ENCODE results near the gene NRL. TPM values are rescaled to one million over a fixed set of nuclear protein-coding genes. Genes with fewer than 3 reads are reported as not detected.

The NRL gene
- total and polyA plus RNA-seq, 10 of the 15 experiments (the other 5 are each of a cell fraction or from before 2014, with no cell fraction given): 0.11 to 4.4 (median 2.2) TPM

DNA sequence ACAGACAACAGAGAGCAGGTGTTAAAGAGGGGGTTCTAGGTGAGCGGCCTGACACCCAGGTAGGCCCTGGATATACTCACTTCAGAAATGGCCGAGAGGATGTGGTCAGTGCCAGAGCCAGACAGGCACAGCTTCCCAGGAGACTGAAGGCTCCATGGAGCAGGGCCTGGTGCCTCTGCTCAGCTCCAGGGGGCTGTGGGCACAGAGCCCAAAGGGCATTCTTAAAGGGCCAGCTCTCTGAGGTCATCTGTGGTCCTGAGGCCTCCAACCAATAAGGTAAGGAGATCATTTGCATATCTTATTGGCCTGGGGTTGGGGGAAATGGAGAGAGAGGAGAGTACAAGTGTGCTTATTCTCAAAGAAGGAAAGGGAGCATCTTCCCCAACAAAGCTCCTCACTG lies 30.3 kb downstream of the NRL start:
- FAIRE-seq (no peak), DNase-seq (ENCODE audit: low read depth, low spot score) (no peak), ATAC-seq (no peak)
- Histone ChIP-seq H3K4me3 (no peak overlapping the region), H3K36me3 (ENCODE audit: control insufficient read depth in 2 of 2, insufficient read depth in 2 of 2, low read length in 1 of 2) (no peaks in the 10 kb centered on the region), H3K4me1 (ENCODE audit: control insufficient read depth, insufficient read depth, low read length) (peaks cover 13% of the 10 kb centered on the region), H2AFZ (ENCODE audit: control insufficient read depth, low read depth, low read length) (no peak overlapping the region), H3K79me2 (ENCODE audit: control insufficient read depth, insufficient read depth, low read length) (no peaks in the 10 kb centered on the region), H3K27ac (ENCODE audit: control insufficient read depth, insufficient read depth) (no peak overlapping the region), H3K9ac (ENCODE audit: control insufficient read depth, insufficient read depth, low read length) (no peak overlapping the region), H4K20me1 (ENCODE audit: control insufficient read depth, insufficient read depth) (no peaks in the 10 kb centered on the region), H3K4me2 (ENCODE audit: control insufficient read depth, insufficient read depth) (no peak overlapping the region), H3K27me3 (replicated peaks in 1 of 2; ENCODE audit: control insufficient read depth in 2 of 2, insufficient read depth in 2 of 2, low read length in 1 of 2) (no peaks in the 10 kb centered on the region), H3K9me3 (replicated peaks; ENCODE audit: control insufficient read depth, insufficient read depth, low read length) (no peaks in the 10 kb centered on the region)
- ChIA-PET POLR2A (interaction anchor here (0.8 kb wide), 1 partner anchor 24 kb away, joined by 3 read pairs; no protein-coding TSS in a partner anchor), CTCF (interaction anchor here (1.1 to 3.2 kb wide), 3 partner anchors 18 to 27 kb away, joined by 4 to 17 read pairs (median 5); no protein-coding TSS in a partner anchor), RAD21 (ENCODE audit: unreplicated experiment) (interaction anchor here (0.9 kb wide), 1 partner anchor 9 kb away, joined by 3 read pairs; no protein-coding TSS in a partner anchor), SMC1A (ENCODE audit: uncharacterized antibody, unreplicated experiment) (interaction anchor here (1.5 to 2.6 kb wide), 3 partner anchors 24 to 26 kb away, joined by 3 to 8 read pairs (median 4); no protein-coding TSS in a partner anchor)
- intact Hi-C loops (cut with micrococcal nuclease; ENCODE audit: unreplicated experiment): no loop called here
- TF ChIP-seq FOXM1 (IDR thresholded peaks at IDR 0.05; ENCODE audit: low read depth, low read length) (no peak), POU2F2 (IDR thresholded peaks at IDR 0.05; ENCODE audit: borderline replicate concordance, low read depth, low read length) (no peak), STAT3 (IDR thresholded peaks at IDR 0.05; ENCODE audit: low read depth, low read length) (no peak), MTA3 (IDR thresholded peaks at IDR 0.05; ENCODE audit: borderline replicate concordance, low read length) (no peak), SREBF1 (IDR thresholded peaks at IDR 0.05; ENCODE audit: low read length) (no peak), NFIC (IDR thresholded peaks at IDR 0.05; ENCODE audit: low read depth, low read length) (no peak), SREBF2 (IDR thresholded peaks at IDR 0.05; ENCODE audit: low read length) (no peak), BHLHE40 (IDR thresholded peaks at IDR 0.05; ENCODE audit: borderline replicate concordance in 1 of 2, low read depth in 2 of 2, low read length in 1 of 2) (no peak), CREB1 (IDR thresholded peaks at IDR 0.05; ENCODE audit: low read depth) (no peak), ZNF274 (IDR thresholded peaks at IDR 0.05; ENCODE audit: insufficient read depth, insufficient read length) (no peak), KDM1A (IDR thresholded peaks at IDR 0.05; ENCODE audit: borderline replicate concordance) (no peak), TAF1 (IDR thresholded peaks at IDR 0.05; ENCODE audit: borderline replicate concordance, low read depth, low read length) (no peak)
- TF ChIP-seq, protein P1, sequence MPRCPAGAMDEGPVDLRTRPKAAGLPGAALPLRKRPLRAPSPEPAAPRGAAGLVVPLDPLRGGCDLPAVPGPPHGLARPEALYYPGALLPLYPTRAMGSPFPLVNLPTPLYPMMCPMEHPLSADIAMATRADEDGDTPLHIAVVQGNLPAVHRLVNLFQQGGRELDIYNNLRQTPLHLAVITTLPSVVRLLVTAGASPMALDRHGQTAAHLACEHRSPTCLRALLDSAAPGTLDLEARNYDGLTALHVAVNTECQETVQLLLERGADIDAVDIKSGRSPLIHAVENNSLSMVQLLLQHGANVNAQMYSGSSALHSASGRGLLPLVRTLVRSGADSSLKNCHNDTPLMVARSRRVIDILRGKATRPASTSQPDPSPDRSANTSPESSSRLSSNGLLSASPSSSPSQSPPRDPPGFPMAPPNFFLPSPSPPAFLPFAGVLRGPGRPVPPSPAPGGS (IDR thresholded peaks at IDR 0.05; ENCODE audit: borderline replicate concordance, insufficient read depth, low read depth, low read length, poor library complexity, severe bottlenecking): no peak
- TF ChIP-seq, protein P2, sequence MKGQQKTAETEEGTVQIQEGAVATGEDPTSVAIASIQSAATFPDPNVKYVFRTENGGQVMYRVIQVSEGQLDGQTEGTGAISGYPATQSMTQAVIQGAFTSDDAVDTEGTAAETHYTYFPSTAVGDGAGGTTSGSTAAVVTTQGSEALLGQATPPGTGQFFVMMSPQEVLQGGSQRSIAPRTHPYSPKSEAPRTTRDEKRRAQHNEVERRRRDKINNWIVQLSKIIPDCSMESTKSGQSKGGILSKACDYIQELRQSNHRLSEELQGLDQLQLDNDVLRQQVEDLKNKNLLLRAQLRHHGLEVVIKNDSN (IDR thresholded peaks at IDR 0.05; ENCODE audit: borderline replicate concordance, extremely low read length, insufficient read depth, low read depth, low read length): no peak
- TF ChIP-seq, protein P3, sequence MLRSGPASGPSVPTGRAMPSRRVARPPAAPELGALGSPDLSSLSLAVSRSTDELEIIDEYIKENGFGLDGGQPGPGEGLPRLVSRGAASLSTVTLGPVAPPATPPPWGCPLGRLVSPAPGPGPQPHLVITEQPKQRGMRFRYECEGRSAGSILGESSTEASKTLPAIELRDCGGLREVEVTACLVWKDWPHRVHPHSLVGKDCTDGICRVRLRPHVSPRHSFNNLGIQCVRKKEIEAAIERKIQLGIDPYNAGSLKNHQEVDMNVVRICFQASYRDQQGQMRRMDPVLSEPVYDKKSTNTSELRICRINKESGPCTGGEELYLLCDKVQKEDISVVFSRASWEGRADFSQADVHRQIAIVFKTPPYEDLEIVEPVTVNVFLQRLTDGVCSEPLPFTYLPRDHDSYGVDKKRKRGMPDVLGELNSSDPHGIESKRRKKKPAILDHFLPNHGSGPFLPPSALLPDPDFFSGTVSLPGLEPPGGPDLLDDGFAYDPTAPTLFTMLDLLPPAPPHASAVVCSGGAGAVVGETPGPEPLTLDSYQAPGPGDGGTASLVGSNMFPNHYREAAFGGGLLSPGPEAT (IDR thresholded peaks at IDR 0.05; ENCODE audit: low read depth): no peak
- BruUV-seq (replicated peaks): no TSS peak
- 68% methylated on average over 2 of the region's 2 CpGs for WGBS (ENCODE audit: insufficient coverage, insufficient replicate concordance, low lambda C conversion rate, missing lambda C conversion rate)
- in situ Hi-C loops (cut with MboI): no loop called here

All from GM12878 (cell line).